KG1 (cell line): ENCODE results near the gene POPDC2.
"Not testable (repeated sequence)": the region's sequence is repeated elsewhere in the genome, so short reads cannot be mapped to it uniquely, and the experiment has no call there.

ENCODE experiments used
- DNase-seq: peaks from one replicate; lab custom pipeline; 2025; lab: John Stamatoyannopoulos, UW

The POPDC2 gene

GRCh38 chr3:119613201-119613600, 47.2 kb downstream of the POPDC2 start:
- DNase-seq: no peak

DNA sequence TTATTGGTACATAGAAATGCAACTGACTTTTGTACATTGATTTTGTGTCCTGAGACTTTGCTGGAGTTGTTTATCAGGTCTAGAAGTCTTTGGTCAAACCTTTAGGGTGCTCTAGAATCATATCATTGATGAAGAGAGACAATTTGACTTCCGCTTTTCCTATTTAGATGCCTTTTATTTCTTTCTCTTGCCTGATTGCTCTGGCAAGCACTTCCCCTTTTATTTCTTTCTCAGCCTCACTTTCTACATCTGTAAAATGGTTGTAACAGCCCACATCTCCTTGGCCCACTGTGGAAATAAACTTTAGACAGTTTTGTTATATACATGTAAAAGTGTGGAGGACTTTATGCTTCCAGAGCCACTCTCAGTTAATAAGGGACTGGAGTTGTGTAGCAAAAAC, 48.7 kb downstream of the POPDC2 start:
- no peak for DNase-seq

DNA sequence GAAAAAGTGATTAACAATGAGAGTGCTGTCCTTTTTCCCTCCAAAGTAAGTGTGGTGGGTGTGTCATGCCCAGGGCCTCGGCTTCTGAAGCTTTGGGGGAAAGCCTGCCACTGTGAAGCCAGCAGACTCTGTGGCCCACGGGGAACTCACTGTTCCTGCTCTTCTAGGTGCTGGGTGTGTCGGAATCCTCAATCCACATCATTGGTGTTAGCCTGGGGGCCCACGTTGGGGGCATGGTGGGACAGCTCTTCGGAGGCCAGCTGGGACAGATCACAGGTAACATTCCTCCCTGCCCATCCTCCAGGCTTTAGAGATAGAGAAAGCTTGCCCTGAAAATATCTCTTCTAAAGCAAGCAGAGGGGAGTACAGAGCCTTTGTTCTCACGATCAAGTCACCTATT, 51.1 kb downstream of the POPDC2 start:
- DNase-seq: no peak

GRCh38 chr3:119608405-119609000, 51.9 kb downstream of the POPDC2 start:
- no peak for DNase-seq

- no peak for DNase-seq
These were observed 55.5 kb downstream of the POPDC2 start for GRCh38 chr3:119604878-119605277.

DNA sequence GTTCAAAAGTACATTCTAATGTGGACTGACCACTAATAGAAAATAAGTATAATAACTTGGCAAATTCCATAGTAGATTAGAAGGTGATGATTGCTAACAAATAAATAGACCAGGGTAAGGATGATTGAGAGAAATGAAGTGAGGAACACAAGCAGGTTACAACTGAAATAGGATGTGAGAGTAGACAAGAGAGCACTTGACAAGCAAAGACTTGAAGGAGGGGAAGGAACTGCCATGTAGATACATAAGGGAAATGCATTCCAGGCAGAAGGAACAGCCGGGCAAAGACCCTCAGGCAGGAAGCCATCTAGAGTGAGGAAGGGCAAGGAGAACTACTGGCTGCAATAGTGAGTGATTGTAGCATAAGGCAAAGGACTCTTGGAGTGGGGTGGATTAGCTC, 57.7 kb downstream of the POPDC2 start:
- no peak for DNase-seq

GRCh38 chr3:119601154-119601553, 59.2 kb downstream of the POPDC2 start:
- no peak for DNase-seq

DNA sequence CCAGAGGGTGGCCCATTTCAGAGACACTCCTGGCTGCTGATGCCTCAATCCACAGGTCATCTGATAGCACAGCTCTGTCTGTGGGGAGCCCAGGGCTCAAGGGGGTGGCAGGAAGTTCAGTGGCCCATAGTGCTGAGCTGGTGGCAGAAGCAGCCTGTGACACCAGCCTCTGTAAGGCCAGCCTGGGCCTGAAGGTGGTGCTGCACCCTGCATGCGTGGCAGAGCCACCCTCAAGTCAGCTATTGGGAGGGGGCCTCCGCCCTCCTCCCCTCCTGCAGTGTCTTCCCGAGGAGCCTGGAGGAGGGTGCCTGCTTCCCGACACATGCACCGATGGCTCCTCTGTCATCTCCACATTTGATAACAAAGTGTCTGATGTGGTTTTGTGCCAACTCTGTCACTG, 59.7 kb downstream of the POPDC2 start:
- no peak for DNase-seq

GRCh38 chr3:119599558-119600174, 60.7 kb downstream of the POPDC2 start:
- DNase-seq: no peak

GRCh38 chr3:119598410-119599098, 61.8 kb downstream of the POPDC2 start:
- no peak for DNase-seq

GRCh38 chr3:119597548-119598288, 62.7 kb downstream of the POPDC2 start, which contains the start of gene PLA1A:
TSS of gene PLA1A (plus strand) at chr3:119597885. CDS start at chr3:119597914, 29 bp downstream.
- DNase-seq: no peak

DNA sequence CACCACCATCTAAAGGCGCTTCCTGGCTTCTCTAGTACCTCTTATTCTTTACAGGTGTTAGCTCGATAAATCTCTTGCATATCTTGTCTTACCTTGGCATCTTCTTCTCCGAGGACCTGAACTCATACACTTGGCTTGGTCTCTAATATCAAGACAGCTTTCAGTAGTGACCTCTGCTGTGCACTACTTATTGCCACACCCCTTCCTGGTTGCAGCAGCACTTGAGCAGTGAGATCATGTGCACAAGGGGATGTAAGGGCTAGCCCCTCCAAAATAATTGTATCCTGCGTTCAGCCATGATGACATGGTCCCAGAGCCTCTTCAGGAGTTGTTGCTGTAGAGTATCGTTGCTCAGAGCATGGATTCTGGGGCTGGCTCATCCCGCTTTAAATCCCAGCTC, 64.0 kb downstream of the POPDC2 start:
- DNase-seq: no peak

- DNase-seq: no peak
These were observed 64.6 kb downstream of the POPDC2 start for GRCh38 chr3:119595639-119596334.

GRCh38 chr3:119594929-119595328, 65.5 kb downstream of the POPDC2 start:
- not testable (repeated sequence) for DNase-seq

DNA sequence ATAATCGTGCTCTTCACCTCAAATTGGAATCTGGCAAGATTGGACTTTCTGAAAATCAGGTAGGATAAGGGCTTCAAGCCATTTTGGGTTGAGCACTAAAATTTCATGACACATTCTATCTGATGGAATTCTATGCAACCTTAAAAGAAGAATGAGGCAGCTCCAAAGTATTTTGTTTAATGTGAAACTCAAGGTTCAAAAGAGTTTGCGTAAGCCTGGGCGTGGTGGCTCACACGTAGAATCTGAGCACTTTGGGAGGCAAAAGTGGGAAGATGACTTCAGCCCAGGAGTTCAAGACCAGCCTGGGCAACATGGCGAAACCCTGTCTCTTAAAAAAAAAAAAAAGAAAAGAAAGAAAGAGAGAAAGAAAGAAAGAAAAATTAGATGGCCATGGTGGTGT, 66.3 kb downstream of the POPDC2 start:
- no peak for DNase-seq

GRCh38 chr3:119592861-119593260, 67.5 kb downstream of the POPDC2 start:
- DNase-seq: no peak
